CD14-positive monocyte (primary cell): ENCODE measurements around the gene CBLB. TPM values are rescaled to one million over a fixed set of nuclear protein-coding genes. Genes with fewer than 3 reads are reported as not detected.

Source experiments
- DNase-seq, 3 donors: peaks; one replicate each; pipeline ENCODE4 v3.0.0-alpha.2; 2011 to 2022
- H2AFZ ChIP-seq: 2 replicates; pipeline ENCODE4 v1.6.0; 2012; ENCODE audit warnings: mild to moderate bottlenecking, low read depth, low read length, inconsistent platforms; ENCODE audit not compliant: insufficient read depth, poor library complexity, severe bottlenecking
- H3K27ac ChIP-seq, 2 donors: 1 replicate in 1 of 2; 2 replicates in 1 of 2; pipeline ENCODE4 v1.5.1; 2012 to 2013; ENCODE audit warnings: low read length in 2 of 2, control low read depth in 1 of 2, inconsistent platforms in 1 of 2, low read depth in 1 of 2, mild to moderate bottlenecking in 1 of 2
- H3K27me3 ChIP-seq, 2 donors: one replicate each; pipeline versions ENCODE4 v1.6.0 to v1.6.1; 2011 to 2013; ENCODE audit warnings: low read length in 2 of 2; ENCODE audit not compliant: control insufficient read depth in 2 of 2, insufficient read depth in 2 of 2
- H3K36me3 ChIP-seq, 2 donors: replicated peaks in 1 of 2; 1 replicate in 1 of 2; 2 replicates in 1 of 2; pipeline versions ENCODE4 v1.5.1 to v1.6.1; 2012 to 2013; ENCODE audit warnings: low read length in 2 of 2, control low read depth in 1 of 2, inconsistent platforms in 1 of 2, mild to moderate bottlenecking in 1 of 2; ENCODE audit not compliant: insufficient read depth in 2 of 2, control insufficient read depth in 1 of 2
- H3K4me1 ChIP-seq, 2 donors: 1 replicate in 1 of 2; 2 replicates in 1 of 2; pipeline versions ENCODE4 v1.5.1 to v1.6.1; 2012 to 2013; ENCODE audit warnings: low read length in 2 of 2, control low read depth in 1 of 2, inconsistent platforms in 1 of 2, mild to moderate bottlenecking in 1 of 2, moderate library complexity in 1 of 2; ENCODE audit not compliant: insufficient read depth in 2 of 2, control insufficient read depth in 1 of 2
- H3K4me2 ChIP-seq: replicated peaks from 2 replicates; pipeline ENCODE3; 2012; ENCODE audit warnings: low read length, moderate library complexity, mild to moderate bottlenecking; ENCODE audit not compliant: poor library complexity, severe bottlenecking; ENCODE audit errors: extremely low read depth
- H3K4me3 ChIP-seq, 3 experiments: fragments of 200-600 bp in 1 of 3; sonication (generic) in 1 of 3; replicated peaks in 1 of 3; 1 replicate in 2 of 3; 2 replicates in 1 of 3; pipeline ENCODE4 v1.5.1; 2011 to 2013; ENCODE audit warnings: low read length in 3 of 3, mild to moderate bottlenecking in 3 of 3, control low read depth in 2 of 3, low read depth in 2 of 3, inconsistent platforms in 1 of 3, moderate library complexity in 1 of 3
- H3K79me2 ChIP-seq: 2 replicates; pipeline ENCODE4 v1.6.0; 2012; ENCODE audit warnings: mild to moderate bottlenecking, control low read depth, inconsistent platforms, low read length, moderate library complexity; ENCODE audit not compliant: insufficient read depth
- H3K9ac ChIP-seq: 2 replicates; pipeline ENCODE4 v1.6.0; 2017; ENCODE audit warnings: low read length, mild to moderate bottlenecking; ENCODE audit not compliant: insufficient read depth, poor library complexity, severe bottlenecking
- H3K9me3 ChIP-seq, 2 donors: replicated peaks in 1 of 2; 1 replicate in 1 of 2; 2 replicates in 1 of 2; pipeline versions ENCODE4 v1.5.1 to v1.6.1; 2012 to 2013; ENCODE audit warnings: low read length in 2 of 2, control low read depth in 1 of 2; ENCODE audit not compliant: control insufficient read depth in 1 of 2, insufficient read depth in 1 of 2
- H4K20me1 ChIP-seq: 2 replicates; pipeline ENCODE4 v1.6.0; 2012; ENCODE audit warnings: mild to moderate bottlenecking, low read length, control low read depth, moderate library complexity; ENCODE audit not compliant: insufficient read depth
- H3K27ac Mint-ChIP-seq, 7 donors: one replicate each; pipeline ENCODE4 v1.8.0; 2020; ENCODE audit warnings: mild to moderate bottlenecking in 7 of 7, mixed read lengths in 7 of 7, moderate library complexity in 6 of 7, inconsistent platforms in 2 of 7
- H3K27me3 Mint-ChIP-seq, 3 donors: one replicate each; pipeline ENCODE4 v1.8.0; 2021 to 2022; ENCODE audit warnings: low read depth in 3 of 3, mild to moderate bottlenecking in 3 of 3, mixed read lengths in 3 of 3, moderate library complexity in 3 of 3, inconsistent platforms in 1 of 3
- H3K36me3 Mint-ChIP-seq, 2 donors: one replicate each; pipeline ENCODE4 v1.8.0; 2020; ENCODE audit warnings: mixed read lengths in 2 of 2, inconsistent platforms in 1 of 2, mild to moderate bottlenecking in 1 of 2
- H3K4me1 Mint-ChIP-seq: one replicate; pipeline ENCODE4 v1.8.0; 2020; ENCODE audit warnings: mild to moderate bottlenecking, mixed read lengths
- H3K4me3 Mint-ChIP-seq, 2 donors: one replicate each; pipeline ENCODE4 v1.8.0; 2020; ENCODE audit warnings: mild to moderate bottlenecking in 2 of 2, mixed read lengths in 2 of 2, moderate library complexity in 1 of 2
- H3K9me3 Mint-ChIP-seq, 7 donors: one replicate each; pipeline ENCODE4 v1.8.0; 2020 to 2022; ENCODE audit warnings: mixed read lengths in 7 of 7, mild to moderate bottlenecking in 6 of 7, moderate library complexity in 6 of 7, inconsistent platforms in 2 of 7
- WGBS: methylation state at CpG from one replicate; pipeline ENCODE4 v1.1.5; 2013; ENCODE audit warnings: missing lambda C conversion rate; ENCODE audit not compliant: insufficient coverage; 5-methylcytosine and 5-hydroxymethylcytosine counted together
- intact Hi-C, 2 donors: fragments of 100-400 bp; cut with micrococcal nuclease; formaldehyde crosslinking; loops; one replicate each; pipeline versions ENCODE4 v1.15.0 to v1.15.1; 2023
- polyA plus RNA-seq, 3 donors: library from polyadenylated mRNA; depleted of rRNA in 1 of 3; unstranded in 2 of 3; stranded (reverse) in 1 of 3; fragments of 300-500 nt in 2 of 3; fragments of >200 nt in 1 of 3; fragmentation: Illumina TruSeq in 2 of 3; gene quantifications; 1 replicate in 2 of 3; 2 replicates in 1 of 3; pipeline ENCODE4 v1.2.3, GENCODE V29; 2012 to 2021
- TF ChIP-seq, protein P1 (sequence below): fragments of 200-600 bp; IDR thresholded peaks from one replicate; pipeline ENCODE4 v1.8.0; 2022; ENCODE audit warnings: antibody characterized with exemption, mild to moderate bottlenecking

CBLB gene
- polyA plus RNA-seq, 3 donors = 1.6 to 8.1 (median 3.6) TPM

DNA sequence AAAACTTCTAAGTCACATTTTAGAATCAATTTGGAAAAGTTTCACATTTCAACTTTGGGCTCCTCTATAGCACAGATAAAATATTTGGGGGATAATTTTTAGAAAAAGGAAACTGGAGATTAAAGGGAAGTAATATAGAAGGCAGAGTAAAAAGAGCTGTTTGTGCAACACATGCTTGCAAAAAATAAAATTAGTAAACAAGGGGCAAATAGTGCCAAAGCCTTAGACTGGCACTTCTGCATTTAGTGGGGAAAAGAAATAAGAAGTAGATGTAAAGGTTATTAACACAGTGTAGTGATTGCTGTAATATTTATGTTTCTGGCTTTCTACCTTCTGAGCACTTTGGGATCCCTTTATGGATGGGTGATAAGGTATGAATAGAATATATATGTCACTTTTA lies 246.6 kb downstream of the CBLB start:
- no peak for DNase-seq
- Histone ChIP-seq H3K4me1 (no peaks in the 10 kb centered on the region), H3K4me3 (no peak overlapping the region), H2AFZ (no peak overlapping the region), H3K36me3 (no peaks in the 10 kb centered on the region), H3K27me3 (no peaks in the 10 kb centered on the region), H3K79me2 (no peaks in the 10 kb centered on the region), H3K4me2 (no peak overlapping the region), H3K9me3 (peaks cover 0 to 8% of the 10 kb centered on the region in 2 donors), H3K27ac (no peak overlapping the region), H3K9ac (no peak overlapping the region), H4K20me1 (no peaks in the 10 kb centered on the region)
- no peaks in the 10 kb centered on the region for H3K27me3 Mint-ChIP-seq
- H3K4me3 Mint-ChIP-seq = no peak overlapping the region
- H3K27ac Mint-ChIP-seq = no peak overlapping the region
- TF ChIP-seq, protein P1, sequence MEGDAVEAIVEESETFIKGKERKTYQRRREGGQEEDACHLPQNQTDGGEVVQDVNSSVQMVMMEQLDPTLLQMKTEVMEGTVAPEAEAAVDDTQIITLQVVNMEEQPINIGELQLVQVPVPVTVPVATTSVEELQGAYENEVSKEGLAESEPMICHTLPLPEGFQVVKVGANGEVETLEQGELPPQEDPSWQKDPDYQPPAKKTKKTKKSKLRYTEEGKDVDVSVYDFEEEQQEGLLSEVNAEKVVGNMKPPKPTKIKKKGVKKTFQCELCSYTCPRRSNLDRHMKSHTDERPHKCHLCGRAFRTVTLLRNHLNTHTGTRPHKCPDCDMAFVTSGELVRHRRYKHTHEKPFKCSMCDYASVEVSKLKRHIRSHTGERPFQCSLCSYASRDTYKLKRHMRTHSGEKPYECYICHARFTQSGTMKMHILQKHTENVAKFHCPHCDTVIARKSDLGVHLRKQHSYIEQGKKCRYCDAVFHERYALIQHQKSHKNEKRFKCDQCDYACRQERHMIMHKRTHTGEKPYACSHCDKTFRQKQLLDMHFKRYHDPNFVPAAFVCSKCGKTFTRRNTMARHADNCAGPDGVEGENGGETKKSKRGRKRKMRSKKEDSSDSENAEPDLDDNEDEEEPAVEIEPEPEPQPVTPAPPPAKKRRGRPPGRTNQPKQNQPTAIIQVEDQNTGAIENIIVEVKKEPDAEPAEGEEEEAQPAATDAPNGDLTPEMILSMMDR = no peak
- peaks cover 0 to 21% (median 8%) of the 10 kb centered on the region in 7 donors for H3K9me3 Mint-ChIP-seq
- peaks cover 3% of the 10 kb centered on the region for H3K4me1 Mint-ChIP-seq
- H3K36me3 Mint-ChIP-seq = no peaks in the 10 kb centered on the region
- intact Hi-C loops = no loop called here

DNA sequence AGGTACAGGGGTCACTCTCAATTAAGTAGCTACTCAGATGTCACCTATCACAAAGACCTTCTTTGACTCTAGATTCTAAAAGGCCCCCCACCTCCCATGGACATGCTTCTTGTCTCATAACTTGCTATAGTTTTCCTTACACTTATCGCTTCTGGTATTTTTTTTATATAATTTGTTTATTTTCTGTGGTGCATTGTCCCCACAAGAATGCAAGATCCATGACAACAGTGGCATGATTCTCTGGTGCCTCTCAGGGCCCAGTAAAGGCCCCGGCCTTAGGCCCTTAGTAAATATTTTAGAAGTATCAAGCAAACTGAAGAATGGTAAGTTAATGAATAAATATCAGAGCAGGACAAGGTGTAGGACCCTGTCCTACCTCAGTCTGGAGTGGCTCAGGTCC lies 248.6 kb downstream of the CBLB start:
- no peak overlapping the region for H2AFZ ChIP-seq
- H3K27me3 Mint-ChIP-seq = no peaks in the 10 kb centered on the region
- no peak overlapping the region for H3K27ac ChIP-seq
- no peak overlapping the region for H3K27ac Mint-ChIP-seq
- no peak for DNase-seq
- H3K4me2 ChIP-seq = no peak overlapping the region
- TF ChIP-seq, protein P1 = no peak
- no peaks in the 10 kb centered on the region for H3K27me3 ChIP-seq
- H3K36me3 ChIP-seq = no peaks in the 10 kb centered on the region
- no peak overlapping the region for H3K4me3 Mint-ChIP-seq
- H3K36me3 Mint-ChIP-seq = no peaks in the 10 kb centered on the region
- H3K4me3 ChIP-seq = no peak overlapping the region
- H3K9me3 ChIP-seq = peaks cover 0 to 4% of the 10 kb centered on the region in 2 donors
- H3K9me3 Mint-ChIP-seq = peaks cover 0 to 12% (median 1%) of the 10 kb centered on the region in 7 donors
- intact Hi-C loops = no loop called here
- H3K4me1 ChIP-seq = no peaks in the 10 kb centered on the region
- no peaks in the 10 kb centered on the region for H3K79me2 ChIP-seq
- no peak overlapping the region for H3K9ac ChIP-seq
- H3K4me1 Mint-ChIP-seq = peaks cover 3% of the 10 kb centered on the region
- 100% methylated on average over 1 of the region's 2 CpGs for WGBS
- no peaks in the 10 kb centered on the region for H4K20me1 ChIP-seq
